DMS153 treated with DMSO at 0.1 percent for 48 hours (cell line): ENCODE results near the gene RIPOR3.
"Not testable (repeated sequence)": the region's sequence is repeated elsewhere in the genome, so short reads cannot be mapped to it uniquely, and the experiment has no call there.

Experiments used
- DNase-seq: peaks from one replicate; lab custom pipeline; 2025; ENCODE audit not compliant: unreplicated experiment; lab: John Stamatoyannopoulos, UW

RIPOR3 gene

GRCh38 chr20:50704971-50705370, 13.6 kb upstream of the RIPOR3 start:
- DNase-seq: no peak

- DNase-seq: no peak
Observed at GRCh38 chr20:50704514-50704913, 13.2 kb upstream of the RIPOR3 start.

GRCh38 chr20:50703651-50704438, 12.5 kb upstream of the RIPOR3 start:
- not testable (repeated sequence) for DNase-seq

GRCh38 chr20:50701041-50701963, 10.0 kb upstream of the RIPOR3 start:
- DNase-seq: no peak

- no peak for DNase-seq
Observed at GRCh38 chr20:50699688-50700087, 8.3 kb upstream of the RIPOR3 start.

GRCh38 chr20:50698255-50698654, 6.9 kb upstream of the RIPOR3 start:
- not testable (repeated sequence) for DNase-seq

GRCh38 chr20:50695135-50695872, 4.0 kb upstream of the RIPOR3 start:
- DNase-seq: no peak

GRCh38 chr20:50694379-50695134, 3.2 kb upstream of the RIPOR3 start:
- DNase-seq: no peak

GRCh38 chr20:50693001-50693400, 1.7 kb upstream of the RIPOR3 start:
- DNase-seq: no peak

GRCh38 chr20:50692552-50692933, 1.2 kb upstream of the RIPOR3 start:
- DNase-seq: no peak

- DNase-seq: no peak
Observed at GRCh38 chr20:50691573-50692551, 520 bp upstream of the RIPOR3 start.

- no peak for DNase-seq
Observed at GRCh38 chr20:50689864-50690649, 1.3 kb downstream of the RIPOR3 start.

- no peak for DNase-seq
Observed at GRCh38 chr20:50688256-50688975, 2.9 kb downstream of the RIPOR3 start.

GRCh38 chr20:50686821-50687220, 4.5 kb downstream of the RIPOR3 start:
- no peak for DNase-seq

GRCh38 chr20:50683570-50683969, 7.8 kb downstream of the RIPOR3 start:
- no peak for DNase-seq

- no peak for DNase-seq
Observed at GRCh38 chr20:50682947-50683530, 8.3 kb downstream of the RIPOR3 start.

GRCh38 chr20:50682065-50682464, 9.3 kb downstream of the RIPOR3 start:
- no peak for DNase-seq
